Subcutaneous abdominal adipose tissue (tissue), 5 donors: ENCODE measurements around the gene IL17RC.

Source experiments
- H3K27ac ChIP-seq: one replicate; pipeline ENCODE4 v1.7.0; 2013; ENCODE audit warnings: low read depth, mild to moderate bottlenecking, inconsistent platforms, low read length, moderate library complexity
- H3K27me3 ChIP-seq, 5 donors: one replicate each; pipeline ENCODE4 v1.7.0; 2013; ENCODE audit warnings: low read length in 5 of 5, inconsistent platforms in 1 of 5; ENCODE audit not compliant: control insufficient read depth in 5 of 5, insufficient read depth in 4 of 5
- H3K36me3 ChIP-seq, 5 donors: one replicate each; pipeline ENCODE4 v1.7.0; 2013; ENCODE audit warnings: low read length in 5 of 5; ENCODE audit not compliant: control insufficient read depth in 5 of 5, insufficient read depth in 5 of 5
- H3K4me1 ChIP-seq, 5 donors: one replicate each; pipeline ENCODE4 v1.7.0; 2013; ENCODE audit warnings: low read length in 5 of 5, mild to moderate bottlenecking in 3 of 5, moderate library complexity in 1 of 5; ENCODE audit not compliant: control insufficient read depth in 5 of 5, insufficient read depth in 5 of 5
- H3K4me3 ChIP-seq, 5 donors: one replicate each; pipeline ENCODE4 v1.7.0; 2013; ENCODE audit warnings: low read length in 5 of 5, low read depth in 1 of 5
- H3K9ac ChIP-seq, 5 donors: one replicate each; pipeline ENCODE4 v1.7.0; 2013; ENCODE audit warnings: low read length in 5 of 5, mild to moderate bottlenecking in 4 of 5, moderate library complexity in 3 of 5
- H3K9me3 ChIP-seq, 5 donors: one replicate each; pipeline ENCODE4 v1.7.0; 2013; ENCODE audit warnings: low read length in 5 of 5; ENCODE audit not compliant: control insufficient read depth in 5 of 5
- donor health status: healthy.
- donor health status: healthy.
- donor health status: healthy.
- donor health status: healthy.
- donor health status: healthy.

The IL17RC gene

GRCh38 chr3:9970020-9970652 is 53.2 kb downstream of the IL17RC start:
- peaks cover 37 to 79% (median 64%) of the 10 kb centered on the region in 5 donors for H3K36me3 ChIP-seq
- peaks cover 0 to 14% (median 0%) of the 10 kb centered on the region in 5 donors for H3K4me1 ChIP-seq
- H3K9ac ChIP-seq = no peak overlapping the region
- no peak overlapping the region for H3K27ac ChIP-seq
- H3K9me3 ChIP-seq = no peaks in the 10 kb centered on the region
- no peak overlapping the region for H3K4me3 ChIP-seq
- no peaks in the 10 kb centered on the region for H3K27me3 ChIP-seq

- Histone ChIP-seq H3K4me3 (no peak overlapping the region), H3K27ac (peak overlapping the region; percentile 97), H3K9me3 (no peaks in the 10 kb centered on the region), H3K36me3 (peaks cover 11 to 43% (median 24%) of the 10 kb centered on the region in 5 donors), H3K9ac (peak overlapping the region; percentile 21 to 77 (median 41)), H3K27me3 (no peaks in the 10 kb centered on the region), H3K4me1 (peaks cover 1 to 44% (median 25%) of the 10 kb centered on the region in 5 donors)
These were observed 60.1 kb downstream of the IL17RC start for GRCh38 chr3:9976721-9977709.

- no peaks in the 10 kb centered on the region for H3K9me3 ChIP-seq
- H3K9ac ChIP-seq = no peak overlapping the region
- peaks cover 1 to 52% (median 38%) of the 10 kb centered on the region in 5 donors for H3K4me1 ChIP-seq
- peak overlapping the region; percentile 97 for H3K27ac ChIP-seq
- no peak overlapping the region for H3K4me3 ChIP-seq
- H3K27me3 ChIP-seq = no peaks in the 10 kb centered on the region
- H3K36me3 ChIP-seq = peaks cover 6 to 27% (median 16%) of the 10 kb centered on the region in 5 donors
These were observed 61.9 kb downstream of the IL17RC start for GRCh38 chr3:9978710-9979305.

GRCh38 chr3:9980251-9980650 is 63.4 kb downstream of the IL17RC start:
- H3K36me3 ChIP-seq = peaks cover 0 to 18% (median 9%) of the 10 kb centered on the region in 5 donors
- peak overlapping the region; percentile 97 for H3K27ac ChIP-seq

More at GRCh38 chr3:9980251-9980650, 63.4 kb downstream of the IL17RC start:
- no peaks in the 10 kb centered on the region for H3K27me3 ChIP-seq
- peaks cover 1 to 62% (median 42%) of the 10 kb centered on the region in 5 donors for H3K4me1 ChIP-seq
- H3K4me3 ChIP-seq = no peak overlapping the region
- H3K9ac ChIP-seq = no peak overlapping the region
- H3K9me3 ChIP-seq = no peaks in the 10 kb centered on the region
